ENCODE data around the gene PRKG1.

GRCh38 chr10:52297747-52298146 lies 1223.5 kb downstream of the PRKG1 start:
- TF ChIP-seq CTCF (IDR thresholded peaks at IDR 0.05; ENCODE audit: insufficient read depth, low read length, poor library complexity, severe bottlenecking) (no peak), EZH2phosphoT487 (conservative IDR thresholded peaks at IDR 0.05; ENCODE audit: low read length) (no peak)
